Epithelial cell of esophagus (primary cell): ENCODE measurements around the gene PDE11A.

Experiments used
- DNase-seq: peaks from one replicate; pipeline ENCODE4 v3.0.0; 2010; ENCODE audit warnings: low read depth
- H3K4me3 ChIP-seq: 2 replicates; pipeline ENCODE4 v1.5.1; 2011; ENCODE audit warnings: mild to moderate bottlenecking, low read length, control low read depth
- TF ChIP-seq, protein P1 (sequence below): IDR thresholded peaks from 2 replicates; pipeline ENCODE4 v1.5.1; 2011; ENCODE audit warnings: low read depth, mild to moderate bottlenecking, low read length, control low read depth, inconsistent platforms; ENCODE audit not compliant: insufficient read depth; ENCODE audit errors: missing control alignments

The PDE11A gene

DNA sequence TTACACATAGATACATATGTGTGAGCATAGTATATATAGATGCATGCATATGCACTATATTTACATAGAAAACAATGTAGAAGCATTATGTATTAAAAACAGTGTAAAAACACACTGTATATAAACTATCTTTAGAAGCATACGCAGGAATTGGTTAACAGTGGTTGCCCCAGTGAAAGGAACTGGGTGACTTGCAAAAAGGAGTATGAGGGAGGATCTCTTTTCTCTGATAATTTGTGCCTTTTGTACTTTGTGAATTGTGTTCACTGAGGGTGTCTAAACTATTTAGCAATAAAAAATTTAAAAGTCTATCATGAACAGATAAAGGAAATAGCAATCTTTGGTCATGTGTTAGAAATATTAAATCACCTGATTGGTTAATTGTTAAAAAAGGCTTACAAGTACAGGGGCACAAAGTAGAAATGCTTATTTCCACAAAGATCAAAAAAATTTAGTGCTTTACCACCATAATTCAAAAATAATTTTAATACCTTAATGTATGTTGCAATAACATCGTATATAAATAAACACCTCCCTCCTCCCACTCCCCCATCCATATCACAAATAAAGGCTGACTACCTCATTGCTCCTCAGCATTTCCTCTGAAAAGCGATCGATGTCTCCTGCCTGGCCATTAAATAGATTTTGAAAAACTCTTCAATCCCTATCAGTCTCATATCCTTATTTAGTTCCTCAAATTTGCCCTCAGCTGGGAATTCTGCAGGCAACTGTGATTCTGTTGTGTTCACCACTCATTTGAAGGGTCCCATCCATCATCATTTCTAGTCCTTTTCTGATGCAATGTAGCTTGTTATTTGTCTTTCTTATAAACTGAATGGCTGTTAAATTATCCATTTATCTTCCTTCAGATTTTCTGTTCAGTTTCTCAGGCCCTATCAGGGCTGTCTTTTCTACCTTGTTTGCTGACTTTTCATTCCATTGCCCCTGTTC, 422.7 kb downstream of the PDE11A start:
- TF ChIP-seq, protein P1, sequence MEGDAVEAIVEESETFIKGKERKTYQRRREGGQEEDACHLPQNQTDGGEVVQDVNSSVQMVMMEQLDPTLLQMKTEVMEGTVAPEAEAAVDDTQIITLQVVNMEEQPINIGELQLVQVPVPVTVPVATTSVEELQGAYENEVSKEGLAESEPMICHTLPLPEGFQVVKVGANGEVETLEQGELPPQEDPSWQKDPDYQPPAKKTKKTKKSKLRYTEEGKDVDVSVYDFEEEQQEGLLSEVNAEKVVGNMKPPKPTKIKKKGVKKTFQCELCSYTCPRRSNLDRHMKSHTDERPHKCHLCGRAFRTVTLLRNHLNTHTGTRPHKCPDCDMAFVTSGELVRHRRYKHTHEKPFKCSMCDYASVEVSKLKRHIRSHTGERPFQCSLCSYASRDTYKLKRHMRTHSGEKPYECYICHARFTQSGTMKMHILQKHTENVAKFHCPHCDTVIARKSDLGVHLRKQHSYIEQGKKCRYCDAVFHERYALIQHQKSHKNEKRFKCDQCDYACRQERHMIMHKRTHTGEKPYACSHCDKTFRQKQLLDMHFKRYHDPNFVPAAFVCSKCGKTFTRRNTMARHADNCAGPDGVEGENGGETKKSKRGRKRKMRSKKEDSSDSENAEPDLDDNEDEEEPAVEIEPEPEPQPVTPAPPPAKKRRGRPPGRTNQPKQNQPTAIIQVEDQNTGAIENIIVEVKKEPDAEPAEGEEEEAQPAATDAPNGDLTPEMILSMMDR, result no peak
- DNase-seq, result no peak
- H3K4me3 ChIP-seq, result no peak overlapping the region

DNA sequence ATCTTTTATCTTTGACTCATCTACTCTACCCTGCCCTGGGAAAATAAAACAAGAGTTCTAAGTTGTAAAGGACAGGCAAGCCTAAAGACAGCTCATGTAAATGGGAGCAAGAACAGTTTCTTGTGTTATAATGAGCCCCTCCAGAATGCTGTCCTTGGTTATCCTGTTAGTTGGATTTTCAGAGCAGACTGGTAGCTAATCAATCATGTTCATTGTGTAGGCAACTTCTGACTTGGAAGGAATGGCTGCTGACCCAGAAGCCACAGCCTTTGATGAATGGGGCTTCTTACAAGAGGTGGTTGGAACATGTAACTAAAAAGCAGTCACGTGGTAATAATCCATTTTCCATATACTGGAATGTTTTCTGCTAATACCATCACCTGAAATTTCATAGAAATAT, 425.8 kb downstream of the PDE11A start:
- no peak for DNase-seq
- TF ChIP-seq, protein P1, result no peak
- H3K4me3 ChIP-seq, result no peak overlapping the region

DNA sequence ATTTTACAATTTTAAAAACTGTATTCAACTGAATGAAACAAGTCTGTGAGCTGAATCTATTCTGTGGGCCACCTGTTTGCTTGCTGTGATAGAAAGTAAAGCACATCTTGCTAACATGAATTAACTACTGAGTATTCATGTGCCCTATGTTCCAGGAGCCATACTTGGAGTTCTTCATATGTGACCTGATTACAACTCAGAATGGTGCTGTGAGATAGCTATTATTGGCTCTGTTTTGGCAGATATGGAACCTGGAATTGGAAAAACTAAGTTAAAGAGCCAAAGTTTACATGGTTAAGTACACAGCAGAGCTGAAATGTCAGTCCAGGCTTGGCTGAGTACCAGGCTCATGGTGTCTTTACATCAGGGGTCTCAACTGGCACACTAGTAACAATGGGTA, 426.3 kb downstream of the PDE11A start:
- TF ChIP-seq, protein P1, result no peak
- no peak overlapping the region for H3K4me3 ChIP-seq
- no peak for DNase-seq

DNA sequence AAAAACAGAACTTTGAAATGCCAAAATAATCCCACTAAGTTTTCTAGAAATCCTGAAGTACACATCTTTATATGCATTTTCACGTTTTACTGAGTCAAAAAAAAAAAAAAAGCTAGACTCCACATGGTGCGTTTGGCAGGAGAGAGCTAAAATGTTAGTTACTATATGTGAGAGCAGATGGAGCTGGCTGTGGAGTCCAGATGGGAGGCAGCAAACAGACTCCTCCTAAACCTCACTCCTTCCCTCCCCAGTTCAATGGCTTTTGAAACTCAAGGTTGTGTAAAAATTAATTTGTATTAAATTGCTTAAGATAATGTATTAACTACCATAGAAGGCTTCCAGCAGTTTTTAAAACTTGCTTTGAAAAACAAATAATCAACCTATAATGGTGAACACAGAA, 431.2 kb downstream of the PDE11A start:
- TF ChIP-seq, protein P1, result no peak
- H3K4me3 ChIP-seq, result no peak overlapping the region
- DNase-seq, result no peak

DNA sequence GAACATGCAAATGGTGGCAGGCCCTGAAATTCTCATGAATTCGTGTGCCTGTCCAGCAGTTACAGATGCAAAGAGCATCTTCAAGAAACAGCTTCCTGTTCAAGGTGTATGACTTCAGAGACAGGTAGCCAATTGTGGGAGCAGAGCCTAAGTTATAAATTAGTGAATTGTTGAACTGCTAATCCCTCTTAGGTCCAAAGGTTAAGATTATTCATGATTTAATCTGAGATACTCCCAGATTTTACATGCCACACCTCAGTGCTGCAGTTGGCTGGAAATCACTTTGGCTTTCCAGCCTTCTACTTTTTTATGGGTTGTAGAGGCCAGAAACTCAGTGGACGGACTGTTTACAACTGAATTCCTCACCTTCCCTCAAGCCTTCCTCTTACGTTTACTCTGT, 432.2 kb downstream of the PDE11A start:
- no peak for DNase-seq
- TF ChIP-seq, protein P1, result no peak

DNA sequence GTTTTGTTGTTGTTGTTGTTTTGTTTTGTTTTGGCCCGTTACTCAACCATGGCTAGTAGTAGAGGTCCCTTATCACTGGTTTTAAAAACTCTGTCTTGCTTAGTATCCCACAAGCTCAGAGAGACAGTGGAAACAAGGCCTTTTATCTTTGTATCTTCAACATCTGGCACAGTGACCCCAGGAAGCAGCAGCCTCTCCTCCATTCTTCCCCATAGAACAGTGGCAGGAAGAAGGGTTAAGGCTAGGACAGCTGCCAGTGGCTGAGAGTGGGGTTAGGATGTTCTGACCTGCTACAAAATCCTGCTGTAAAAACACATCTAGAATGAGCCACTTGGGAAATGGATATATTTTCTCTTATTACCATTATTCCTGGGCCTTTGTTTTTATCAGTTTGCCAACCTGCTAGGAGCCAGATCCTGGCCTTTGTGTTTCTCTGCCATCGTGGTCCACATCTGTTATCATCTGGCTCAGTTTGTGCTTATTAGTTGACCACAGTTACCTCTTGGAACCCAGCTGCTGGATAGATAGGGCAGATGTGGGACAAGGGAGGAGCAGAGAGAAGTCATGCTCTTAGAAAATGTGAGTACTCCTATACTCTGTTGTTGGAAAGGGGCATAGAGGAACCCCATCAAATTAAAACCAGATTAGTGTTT, 433.2 kb downstream of the PDE11A start:
- DNase-seq, result no peak
- TF ChIP-seq, protein P1, result no peak
- no peak overlapping the region for H3K4me3 ChIP-seq

More for the DNA sequence above, 432.2 kb downstream of the PDE11A start:
- H3K4me3 ChIP-seq, result no peak overlapping the region

DNA sequence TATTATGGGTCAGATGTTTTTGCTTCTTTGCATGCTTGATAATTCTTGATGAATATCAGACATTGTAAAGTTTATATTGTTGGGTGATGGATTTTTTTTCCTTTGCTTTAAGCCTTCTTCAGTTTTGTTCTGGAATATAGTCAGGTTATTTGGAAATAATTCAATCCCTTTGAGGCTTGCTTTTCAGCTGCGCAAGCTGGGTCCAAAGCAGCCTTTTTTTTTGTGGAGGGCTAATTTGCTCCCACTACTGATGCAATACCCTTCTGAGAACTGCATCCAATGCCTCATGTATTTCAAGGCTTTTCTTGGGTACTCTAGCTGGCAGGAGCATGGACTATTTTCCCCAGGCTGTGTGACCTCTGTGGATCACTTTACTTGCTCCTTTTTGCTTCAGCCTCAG, 434.1 kb downstream of the PDE11A start:
- no peak for DNase-seq
- TF ChIP-seq, protein P1, result no peak
- no peak overlapping the region for H3K4me3 ChIP-seq
